Hepatocyte (in vitro differentiated cells): Measurements from ENCODE around the gene MMP15.

Experiments
- EZH2 ChIP-seq: fragments of 200-600 bp; sonication (generic); IDR thresholded peaks from 2 replicates; pipeline ENCODE4 v1.6.1; 2016; ENCODE audit warnings: antibody characterized with exemption, mild to moderate bottlenecking, borderline replicate concordance
- EZH2phosphoT487 ChIP-seq: fragments of 200-600 bp; sonication (generic); IDR thresholded peaks from one replicate; pipeline ENCODE4 v1.6.1; 2018; ENCODE audit warnings: antibody characterized with exemption, mild to moderate bottlenecking, low read depth, moderate library complexity; ENCODE audit not compliant: unreplicated experiment, severe bottlenecking
- TF ChIP-seq, protein P1 (sequence below): fragments of 200-600 bp; sonication (generic); IDR thresholded peaks from 2 replicates; pipeline ENCODE4 v1.5.1; 2016; ENCODE audit warnings: antibody characterized with exemption, mild to moderate bottlenecking; ENCODE audit not compliant: poor library complexity

DNA sequence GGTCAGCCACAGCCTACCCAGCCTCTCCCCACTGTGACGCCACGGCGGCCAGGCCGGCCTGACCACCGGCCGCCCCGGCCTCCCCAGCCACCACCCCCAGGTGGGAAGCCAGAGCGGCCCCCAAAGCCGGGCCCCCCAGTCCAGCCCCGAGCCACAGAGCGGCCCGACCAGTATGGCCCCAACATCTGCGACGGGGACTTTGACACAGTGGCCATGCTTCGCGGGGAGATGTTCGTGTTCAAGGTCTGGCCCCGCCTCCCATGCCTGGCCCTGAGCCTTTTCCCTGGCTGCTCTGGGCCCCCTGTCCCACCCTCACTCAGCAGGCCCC, 16.0 kb downstream of the MMP15 start:
- TF ChIP-seq EZH2, result no peak
- TF ChIP-seq, protein P1, sequence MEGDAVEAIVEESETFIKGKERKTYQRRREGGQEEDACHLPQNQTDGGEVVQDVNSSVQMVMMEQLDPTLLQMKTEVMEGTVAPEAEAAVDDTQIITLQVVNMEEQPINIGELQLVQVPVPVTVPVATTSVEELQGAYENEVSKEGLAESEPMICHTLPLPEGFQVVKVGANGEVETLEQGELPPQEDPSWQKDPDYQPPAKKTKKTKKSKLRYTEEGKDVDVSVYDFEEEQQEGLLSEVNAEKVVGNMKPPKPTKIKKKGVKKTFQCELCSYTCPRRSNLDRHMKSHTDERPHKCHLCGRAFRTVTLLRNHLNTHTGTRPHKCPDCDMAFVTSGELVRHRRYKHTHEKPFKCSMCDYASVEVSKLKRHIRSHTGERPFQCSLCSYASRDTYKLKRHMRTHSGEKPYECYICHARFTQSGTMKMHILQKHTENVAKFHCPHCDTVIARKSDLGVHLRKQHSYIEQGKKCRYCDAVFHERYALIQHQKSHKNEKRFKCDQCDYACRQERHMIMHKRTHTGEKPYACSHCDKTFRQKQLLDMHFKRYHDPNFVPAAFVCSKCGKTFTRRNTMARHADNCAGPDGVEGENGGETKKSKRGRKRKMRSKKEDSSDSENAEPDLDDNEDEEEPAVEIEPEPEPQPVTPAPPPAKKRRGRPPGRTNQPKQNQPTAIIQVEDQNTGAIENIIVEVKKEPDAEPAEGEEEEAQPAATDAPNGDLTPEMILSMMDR, result no peak
- no peak for TF ChIP-seq EZH2phosphoT487
